BLaER1 (cell line): ENCODE measurements around the gene EHD3.

Experiments used
- H3K27ac ChIP-seq: shearing (Covaris generic); formaldehyde crosslinking; 2 replicates; pipeline ENCODE4 v1.8.1; 2022
- H3K27me3 ChIP-seq: shearing (Covaris generic); formaldehyde crosslinking; 2 replicates; pipeline ENCODE4 v1.8.1; 2022
- H3K36me3 ChIP-seq: shearing (Covaris generic); formaldehyde crosslinking; 2 replicates; pipeline ENCODE4 v1.8.1; 2022
- H3K4me1 ChIP-seq: shearing (Covaris generic); formaldehyde crosslinking; 2 replicates; pipeline ENCODE4 v1.8.1; 2022
- H3K4me2 ChIP-seq: shearing (Covaris generic); formaldehyde crosslinking; 2 replicates; pipeline ENCODE4 v1.8.1; 2022
- H3K4me3 ChIP-seq: shearing (Covaris generic); formaldehyde crosslinking; 2 replicates; pipeline ENCODE4 v1.8.1; 2022
- H3K9ac ChIP-seq: shearing (Covaris generic); formaldehyde crosslinking; 2 replicates; pipeline ENCODE4 v1.8.1; 2022
- H3K9me3 ChIP-seq: shearing (Covaris generic); formaldehyde crosslinking; 2 replicates; pipeline ENCODE4 v1.8.1; 2022
- H4K20me1 ChIP-seq: shearing (Covaris generic); formaldehyde crosslinking; 2 replicates; pipeline ENCODE4 v1.8.1; 2022
- Cebpa-rat ChIP-seq: shearing (Covaris generic); IDR thresholded peaks from 2 replicates; pipeline ENCODE4 v1.8.1; 2022

The EHD3 gene

DNA sequence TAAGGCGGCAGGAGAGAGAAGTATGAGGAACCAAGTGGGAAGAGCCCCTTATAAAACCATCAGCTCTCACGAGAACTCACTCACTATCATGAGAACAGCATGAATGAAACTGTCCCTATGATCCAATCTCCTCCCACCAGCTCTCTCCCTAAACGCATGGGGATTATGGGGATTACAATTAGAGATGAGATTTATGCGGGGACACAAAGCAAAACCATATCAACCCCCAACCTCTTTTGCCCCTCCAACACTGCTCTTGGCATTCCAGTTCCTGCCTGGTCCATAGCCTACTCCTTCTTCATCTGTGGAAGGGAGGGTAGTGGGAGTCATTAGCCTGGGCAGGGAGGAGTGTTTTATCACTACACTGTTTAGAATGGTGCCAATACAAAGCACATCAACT lies 1.4 kb upstream of the EHD3 start:
- H3K27me3 ChIP-seq = no peaks in the 10 kb centered on the region

DNA sequence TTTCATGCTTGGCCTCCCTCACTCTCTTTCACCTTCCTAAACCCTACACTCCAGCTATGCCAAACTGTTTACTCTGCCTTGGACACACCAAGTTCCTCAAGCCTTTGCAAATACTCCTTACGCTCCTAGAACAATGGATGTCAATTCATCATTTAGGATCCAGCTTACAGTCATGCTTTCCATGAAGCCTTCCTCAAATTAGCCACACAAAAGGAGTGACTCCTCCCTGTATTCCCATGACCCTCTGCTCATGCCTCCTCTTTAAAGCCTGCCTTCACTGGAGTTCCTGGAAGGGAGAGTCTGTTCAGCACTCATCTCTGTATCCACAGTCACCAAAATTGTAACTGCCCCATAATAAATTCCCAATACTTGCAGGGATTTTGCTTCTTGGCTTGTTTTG lies 721 bp upstream of the EHD3 start:
- Histone ChIP-seq H4K20me1 (no peaks in the 10 kb centered on the region; the same call in 1 of the 2 replicates), H3K27me3 (no peaks in the 10 kb centered on the region), H3K36me3 (no peaks in the 10 kb centered on the region), H3K4me2 (peak overlapping the region; percentile 91), H3K9me3 (no peaks in the 10 kb centered on the region), H3K4me1 (peaks cover 48% of the 10 kb centered on the region), H3K27ac (peak overlapping the region; percentile 60), H3K4me3 (peak overlapping the region; percentile 71), H3K9ac (peak overlapping the region; percentile 71; the same call in 1 of the 2 replicates)
- TF ChIP-seq Cebpa-rat = no peak

More for the DNA sequence above, 1.4 kb upstream of the EHD3 start:
- no peaks in the 10 kb centered on the region for H3K9me3 ChIP-seq
- no peaks in the 10 kb centered on the region; the same call in 1 of the 2 replicates for H4K20me1 ChIP-seq
- peak overlapping the region; percentile 91 for H3K4me2 ChIP-seq
- peaks cover 54% of the 10 kb centered on the region for H3K4me1 ChIP-seq
- no peak overlapping the region for H3K4me3 ChIP-seq
- no peak for TF ChIP-seq Cebpa-rat
- H3K36me3 ChIP-seq = no peaks in the 10 kb centered on the region
- H3K9ac ChIP-seq = no peak overlapping the region
- H3K27ac ChIP-seq = no peak overlapping the region

DNA sequence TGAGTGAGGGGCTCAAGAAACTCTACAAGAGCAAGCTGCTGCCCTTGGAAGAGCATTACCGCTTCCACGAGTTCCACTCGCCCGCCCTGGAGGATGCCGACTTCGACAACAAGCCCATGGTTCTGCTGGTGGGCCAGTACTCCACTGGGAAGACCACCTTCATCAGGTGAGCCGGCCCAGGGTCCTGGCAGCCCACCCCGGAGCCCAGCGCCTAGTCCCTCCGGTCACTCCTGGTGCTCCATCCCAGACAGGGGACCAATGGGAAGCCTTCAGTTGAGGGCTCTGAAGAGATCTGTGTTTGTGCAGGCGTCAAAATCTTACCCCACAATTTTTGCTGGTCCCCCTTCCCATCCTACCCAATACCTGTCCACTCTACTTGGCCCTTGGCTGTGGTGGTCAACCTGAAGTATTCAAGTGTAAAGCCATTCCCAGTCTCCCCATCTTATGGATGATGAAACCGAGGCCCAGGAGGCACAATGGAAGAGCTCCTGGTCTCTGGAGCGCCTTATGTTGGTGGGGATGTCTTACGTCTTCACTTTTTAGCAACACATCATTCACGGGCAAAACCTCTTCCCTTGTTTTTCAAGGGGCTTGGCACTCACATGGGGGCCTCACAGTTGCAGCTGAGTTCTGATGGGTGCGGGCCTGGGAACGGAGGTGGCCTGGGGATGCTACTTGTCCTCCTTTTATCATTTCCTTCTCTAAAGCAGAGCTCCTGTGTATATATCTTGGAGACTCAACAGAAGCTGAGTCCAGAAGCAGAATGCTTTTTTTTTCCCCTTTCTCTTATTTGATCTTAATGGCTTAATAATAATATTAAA lies 941 bp downstream of the EHD3 start:
- Histone ChIP-seq H3K27me3 (no peaks in the 10 kb centered on the region), H3K4me3 (peak overlapping the region; percentile 71), H3K27ac (0 out of 2 replicates have a peak overlapping the region, but pooled peaks have one; percentile 62), H3K36me3 (peaks cover 5% of the 10 kb centered on the region; the same call in 1 of the 2 replicates), H3K4me1 (peaks cover 50% of the 10 kb centered on the region), H4K20me1 (no peaks in the 10 kb centered on the region; the same call in 1 of the 2 replicates), H3K9ac (peak overlapping the region; percentile 71), H3K9me3 (no peaks in the 10 kb centered on the region), H3K4me2 (peak overlapping the region; percentile 91)
- no peak for TF ChIP-seq Cebpa-rat

DNA sequence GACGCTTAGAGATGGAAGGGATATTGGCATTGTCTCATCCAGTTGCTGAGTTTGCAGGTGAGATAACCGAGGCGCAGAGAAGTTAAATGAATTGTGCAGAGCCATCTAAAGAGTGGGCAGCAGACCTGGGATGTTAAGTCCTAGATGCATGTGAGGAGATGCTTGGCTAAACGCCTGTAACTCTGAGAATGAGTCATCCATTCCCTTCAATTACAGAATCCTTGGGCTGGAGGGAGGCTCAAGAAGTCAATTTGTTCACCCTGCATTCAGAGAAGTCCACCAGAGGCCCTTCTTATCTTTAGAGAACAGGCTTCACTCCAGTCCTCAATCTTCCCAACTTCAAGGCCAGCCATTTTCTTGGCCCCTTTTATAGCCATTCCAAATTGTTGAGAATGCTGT lies 1.6 kb downstream of the EHD3 start:
- H3K4me2 ChIP-seq = peak overlapping the region; percentile 91
- H3K4me3 ChIP-seq = peak overlapping the region; percentile 71; the same call in 1 of the 2 replicates
- TF ChIP-seq Cebpa-rat = no peak

DNA sequence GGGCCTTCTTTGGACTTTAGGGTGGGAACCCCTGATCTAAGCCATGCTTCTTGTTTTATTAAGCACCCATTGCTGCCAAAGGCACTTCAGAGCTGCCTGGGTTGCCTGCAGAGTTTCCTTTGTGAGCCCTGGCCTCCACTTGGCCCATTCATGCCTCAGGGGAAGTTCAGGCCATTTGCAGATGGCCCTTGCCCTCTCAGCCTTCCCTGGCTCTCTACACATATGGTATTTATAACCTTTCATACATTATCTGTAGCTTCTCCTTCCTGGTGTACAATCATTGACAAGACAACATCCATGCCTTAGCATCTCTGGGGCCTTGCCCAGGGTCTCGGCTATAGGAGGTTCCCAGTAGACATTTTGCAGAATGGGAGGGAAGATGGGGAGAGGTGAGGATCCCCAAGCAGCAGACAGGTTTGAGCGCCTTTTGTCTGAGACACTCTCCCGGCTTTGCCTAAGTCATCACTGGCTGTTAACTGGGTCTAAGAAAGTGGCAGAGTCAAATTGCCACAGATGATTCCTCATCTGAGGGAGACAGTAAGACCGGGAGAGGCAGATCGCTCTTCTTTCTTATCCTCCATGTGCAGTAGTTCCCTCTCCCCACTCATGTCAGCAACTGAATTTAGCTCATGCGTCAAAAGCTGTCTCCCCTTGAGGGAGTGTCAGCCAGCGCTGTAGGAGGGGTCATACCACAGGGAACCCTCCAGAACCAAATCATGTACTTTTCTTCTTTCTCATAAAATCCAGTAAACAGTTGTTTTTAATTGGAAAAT lies 2.7 kb downstream of the EHD3 start:
- no peak for TF ChIP-seq Cebpa-rat
- Histone ChIP-seq H3K9me3 (no peaks in the 10 kb centered on the region), H3K4me1 (peaks cover 67% of the 10 kb centered on the region), H3K36me3 (peaks cover 5% of the 10 kb centered on the region; the same call in 1 of the 2 replicates), H3K4me3 (no peak overlapping the region), H3K4me2 (peak overlapping the region; percentile 91), H3K9ac (no peak overlapping the region), H3K27ac (no peak overlapping the region), H4K20me1 (no peaks in the 10 kb centered on the region; the same call in 1 of the 2 replicates), H3K27me3 (no peaks in the 10 kb centered on the region)

More for the DNA sequence above, 1.6 kb downstream of the EHD3 start:
- no peak overlapping the region for H3K27ac ChIP-seq
- no peaks in the 10 kb centered on the region for H3K27me3 ChIP-seq
- no peaks in the 10 kb centered on the region for H3K9me3 ChIP-seq
- peaks cover 5% of the 10 kb centered on the region; the same call in 1 of the 2 replicates for H3K36me3 ChIP-seq
- no peak overlapping the region for H3K9ac ChIP-seq
- H4K20me1 ChIP-seq = no peaks in the 10 kb centered on the region; the same call in 1 of the 2 replicates
- peaks cover 56% of the 10 kb centered on the region for H3K4me1 ChIP-seq

DNA sequence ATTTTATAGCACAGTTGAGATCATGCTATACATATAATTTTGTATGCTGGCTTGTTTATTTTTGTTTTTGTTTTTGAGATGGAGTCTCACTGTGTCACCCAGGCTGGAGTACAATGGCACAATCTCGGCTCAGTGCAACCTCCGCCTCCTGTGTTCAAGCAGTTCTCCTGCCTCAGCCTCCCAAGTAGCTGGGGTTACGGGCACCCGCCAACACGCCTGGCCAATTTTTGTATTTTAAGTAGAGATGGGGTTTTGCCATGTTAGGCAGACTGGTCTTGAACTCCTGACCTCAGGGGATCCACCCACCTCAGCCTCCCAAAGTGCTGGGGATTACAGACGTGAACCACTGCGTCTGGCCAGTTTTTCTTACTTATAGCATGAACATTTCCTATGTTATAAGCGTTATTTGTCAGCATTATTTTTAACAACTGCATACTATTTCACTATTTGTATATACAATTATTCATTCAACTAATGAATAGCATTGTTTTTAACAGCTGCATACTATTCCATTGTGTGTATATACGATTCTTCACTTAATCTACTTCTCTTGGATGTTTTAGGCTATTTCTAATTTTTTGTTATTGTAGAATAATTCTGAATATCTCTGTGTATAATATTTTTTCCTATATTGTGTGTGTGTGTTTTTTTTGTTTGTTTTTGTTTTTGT lies 3.5 kb downstream of the EHD3 start:
- Histone ChIP-seq H3K4me3 (no peak overlapping the region), H3K27ac (no peak overlapping the region), H3K4me1 (peaks cover 76% of the 10 kb centered on the region), H3K9ac (no peak overlapping the region), H4K20me1 (no peaks in the 10 kb centered on the region; the same call in 1 of the 2 replicates), H3K4me2 (no peak overlapping the region), H3K9me3 (no peaks in the 10 kb centered on the region), H3K27me3 (no peaks in the 10 kb centered on the region), H3K36me3 (peaks cover 5% of the 10 kb centered on the region; the same call in 1 of the 2 replicates)
- TF ChIP-seq Cebpa-rat = no peak

- no peak overlapping the region for H3K9ac ChIP-seq
- H3K4me2 ChIP-seq = no peak overlapping the region
- no peaks in the 10 kb centered on the region for H3K27me3 ChIP-seq
- no peak overlapping the region for H3K27ac ChIP-seq
- H4K20me1 ChIP-seq = no peaks in the 10 kb centered on the region; the same call in 1 of the 2 replicates
- H3K36me3 ChIP-seq = peaks cover 5% of the 10 kb centered on the region; the same call in 1 of the 2 replicates
- H3K4me1 ChIP-seq = peaks cover 76% of the 10 kb centered on the region
- H3K9me3 ChIP-seq = no peaks in the 10 kb centered on the region
- TF ChIP-seq Cebpa-rat = no peak
- no peak overlapping the region for H3K4me3 ChIP-seq
Measured at GRCh38 chr2:31238126-31238905, 4.4 kb downstream of the EHD3 start.

DNA sequence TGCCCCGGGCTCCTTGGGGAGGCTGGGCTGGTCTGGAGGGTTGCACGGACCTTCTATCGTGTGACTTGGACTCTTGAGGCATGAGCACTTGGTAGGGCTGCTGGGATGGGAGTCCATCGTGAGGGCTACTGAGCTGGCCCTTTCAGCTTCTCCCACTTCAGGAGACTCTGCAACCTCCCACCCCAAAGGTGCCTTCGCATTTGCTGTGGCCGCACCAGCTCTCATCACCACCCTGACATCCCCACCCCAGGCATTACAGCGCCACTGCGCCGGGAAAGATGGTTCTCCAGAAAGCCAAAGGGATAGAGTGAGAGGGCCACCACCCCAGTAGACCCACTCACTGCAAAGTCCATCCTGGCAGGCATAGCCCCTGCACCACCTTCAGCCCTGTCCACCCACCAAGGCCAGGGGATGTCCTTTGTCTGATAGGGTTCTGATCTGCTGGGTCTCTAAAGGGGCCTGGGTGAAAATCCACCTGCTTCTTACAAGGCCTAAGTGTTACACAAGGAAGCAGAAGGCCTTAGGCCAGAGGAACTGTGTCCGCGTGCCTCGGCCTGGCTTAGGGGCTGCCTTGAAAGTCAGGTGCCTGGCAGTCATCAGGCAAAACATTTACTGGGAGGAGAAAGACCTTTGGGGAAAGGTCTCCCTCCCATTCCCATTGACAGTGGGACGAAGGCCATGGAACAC lies 5.1 kb downstream of the EHD3 start:
- TF ChIP-seq Cebpa-rat = no peak
- Histone ChIP-seq H3K4me2 (no peak overlapping the region), H3K27me3 (no peaks in the 10 kb centered on the region), H3K4me3 (no peak overlapping the region), H4K20me1 (no peaks in the 10 kb centered on the region; the same call in 1 of the 2 replicates), H3K9ac (no peak overlapping the region), H3K9me3 (no peaks in the 10 kb centered on the region), H3K36me3 (peaks cover 8% of the 10 kb centered on the region; the same call in 1 of the 2 replicates), H3K4me1 (peaks cover 71% of the 10 kb centered on the region), H3K27ac (no peak overlapping the region)
